NCI-H1105 treated with DMSO at 0.1 percent for 48 hours (cell line): ENCODE measurements around the gene DAB2IP.

Experiments used
- DNase-seq: peaks from one replicate; lab custom pipeline; 2025; lab: John Stamatoyannopoulos, UW

The DAB2IP gene

DNA sequence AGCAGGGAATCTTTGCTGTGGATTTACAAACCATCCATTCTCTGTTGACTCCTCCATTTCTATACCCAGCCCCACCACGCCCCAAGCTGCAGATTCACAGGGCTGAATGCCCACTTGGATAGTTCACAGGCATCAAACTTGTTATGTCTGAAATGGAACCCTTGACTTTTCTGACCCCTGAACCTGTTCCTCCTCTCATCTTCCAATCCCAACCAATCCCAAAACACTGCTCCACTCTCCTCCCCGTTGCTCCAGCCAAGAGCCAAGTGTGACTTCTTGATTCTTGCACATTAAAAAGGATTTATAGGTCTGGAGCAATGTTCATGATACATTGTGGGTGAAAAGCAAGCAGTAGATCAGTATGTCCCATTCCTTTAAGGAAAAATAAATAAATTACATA is 145.6 kb downstream of the DAB2IP start:
- DNase-seq = no peak

DNA sequence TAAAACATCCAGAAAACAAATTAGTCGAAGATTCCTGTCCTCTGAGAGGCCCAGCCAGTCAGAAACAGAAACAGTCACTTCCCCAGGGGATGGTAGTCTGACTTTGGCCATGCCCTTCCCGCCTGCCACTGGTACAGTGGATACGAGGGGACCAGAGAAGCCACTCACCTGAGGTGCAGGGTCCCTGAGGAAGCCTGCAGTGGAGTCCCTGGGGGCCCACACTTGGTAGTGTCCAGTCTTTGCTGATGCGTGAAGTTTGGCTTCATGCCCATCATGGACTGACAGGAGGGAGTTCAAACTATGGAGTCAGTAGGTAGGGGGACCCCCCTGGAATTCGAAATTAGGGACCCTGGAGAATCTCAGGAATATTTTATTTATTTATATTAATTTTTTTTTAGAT is 147.5 kb downstream of the DAB2IP start:
- DNase-seq = no peak

DNA sequence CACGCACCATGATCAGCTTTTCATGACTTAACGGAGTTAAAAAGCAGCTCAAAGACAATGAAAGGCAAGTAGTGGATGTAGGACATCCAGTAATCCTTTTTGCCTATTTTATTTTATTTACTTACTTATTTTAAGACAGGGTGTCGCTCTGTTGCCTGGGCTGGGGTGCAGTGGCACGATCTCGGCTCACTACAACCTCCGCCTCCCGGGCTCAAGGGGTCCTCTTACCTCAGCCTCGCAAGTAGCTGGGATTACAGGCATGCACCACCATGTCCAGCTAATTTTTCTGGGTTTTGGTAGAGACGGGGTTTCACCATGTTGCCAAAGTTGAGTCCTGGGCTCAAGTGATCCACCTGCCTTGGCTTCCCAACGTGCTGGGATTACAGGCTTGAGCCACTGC is 148.9 kb downstream of the DAB2IP start:
- DNase-seq = no peak

GRCh38 chr9:121801579-121801978 is 150.1 kb downstream of the DAB2IP start:
- DNase-seq = no peak

DNA sequence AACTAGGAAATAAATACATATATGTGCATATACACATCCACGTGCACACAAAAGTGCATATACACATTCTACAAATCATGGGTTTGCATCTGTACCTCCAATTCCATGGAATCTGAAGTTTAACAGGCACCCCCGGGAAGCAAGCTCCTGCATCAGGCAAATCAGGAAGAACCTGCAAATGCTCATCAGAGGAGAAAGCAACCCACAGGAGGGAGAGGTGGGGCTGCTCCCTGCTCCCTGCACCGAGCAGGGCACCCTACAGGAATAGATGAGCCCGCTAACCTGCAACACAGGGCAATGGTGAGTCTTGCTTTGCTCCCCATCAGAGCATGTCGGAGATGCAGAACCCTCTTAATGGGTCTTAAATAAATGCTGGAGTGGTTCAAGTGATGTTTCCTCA is 151.3 kb downstream of the DAB2IP start:
- no peak for DNase-seq

DNA sequence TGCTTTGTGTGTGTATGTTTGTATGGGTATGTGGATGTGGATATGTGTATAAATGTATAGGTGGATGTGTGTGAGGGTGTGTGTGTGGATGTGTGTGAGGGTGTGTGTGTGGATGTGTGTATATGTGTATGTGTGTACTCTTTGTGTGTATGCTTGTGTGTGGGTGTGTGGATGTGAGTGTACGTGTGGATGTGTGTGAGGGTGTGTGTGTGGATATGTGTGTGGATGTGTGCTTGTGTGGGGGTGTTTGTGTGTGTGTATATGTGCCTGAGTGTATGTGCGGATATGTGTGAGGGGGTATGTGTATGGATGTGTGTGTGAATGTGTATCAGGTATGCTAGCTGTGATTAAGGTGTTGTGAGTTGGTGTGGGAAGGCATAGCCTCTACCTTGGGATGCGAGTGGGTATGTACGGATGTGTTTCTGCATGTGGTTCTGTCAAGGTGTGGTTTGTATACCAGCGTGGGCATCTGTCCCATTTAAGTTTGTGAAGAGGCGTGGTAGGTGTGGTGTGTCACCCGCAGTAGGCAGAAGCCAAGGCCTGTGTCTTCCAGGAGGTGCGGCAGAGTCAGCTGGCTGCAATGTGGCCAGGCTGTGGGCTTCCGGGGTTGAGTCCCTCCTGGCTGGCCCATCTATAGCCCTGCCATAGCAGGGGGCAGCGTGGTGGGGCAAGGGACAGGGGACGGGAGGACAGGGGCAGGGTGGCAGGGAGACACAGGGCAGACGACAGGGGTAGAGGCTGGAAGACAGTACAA is 155.8 kb downstream of the DAB2IP start:
- DNase-seq = no peak

DNA sequence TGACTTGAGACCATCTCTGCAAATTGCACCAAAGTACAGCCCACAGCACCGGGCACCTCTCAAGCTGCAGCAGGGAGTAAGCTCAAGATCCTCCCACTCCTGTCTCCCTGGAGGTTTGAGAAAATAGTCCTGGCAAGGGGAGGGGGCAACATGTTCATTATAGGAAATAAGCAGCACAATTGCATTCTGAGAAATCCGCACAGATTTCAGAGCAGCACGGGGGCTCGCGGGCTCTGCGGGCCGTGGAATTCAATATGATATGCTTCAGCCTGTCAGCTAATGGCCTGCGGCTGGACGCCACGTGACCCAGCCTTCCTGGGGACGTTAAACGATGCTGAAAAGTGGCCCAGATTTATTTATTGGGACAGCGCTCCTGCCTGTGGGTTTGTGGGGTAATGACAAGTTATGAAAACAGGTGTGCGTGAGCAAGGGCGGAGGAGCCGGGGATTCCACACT is 156.4 kb downstream of the DAB2IP start:
- DNase-seq = no peak

GRCh38 chr9:121808781-121809180 is 157.3 kb downstream of the DAB2IP start:
- DNase-seq = no peak

DNA sequence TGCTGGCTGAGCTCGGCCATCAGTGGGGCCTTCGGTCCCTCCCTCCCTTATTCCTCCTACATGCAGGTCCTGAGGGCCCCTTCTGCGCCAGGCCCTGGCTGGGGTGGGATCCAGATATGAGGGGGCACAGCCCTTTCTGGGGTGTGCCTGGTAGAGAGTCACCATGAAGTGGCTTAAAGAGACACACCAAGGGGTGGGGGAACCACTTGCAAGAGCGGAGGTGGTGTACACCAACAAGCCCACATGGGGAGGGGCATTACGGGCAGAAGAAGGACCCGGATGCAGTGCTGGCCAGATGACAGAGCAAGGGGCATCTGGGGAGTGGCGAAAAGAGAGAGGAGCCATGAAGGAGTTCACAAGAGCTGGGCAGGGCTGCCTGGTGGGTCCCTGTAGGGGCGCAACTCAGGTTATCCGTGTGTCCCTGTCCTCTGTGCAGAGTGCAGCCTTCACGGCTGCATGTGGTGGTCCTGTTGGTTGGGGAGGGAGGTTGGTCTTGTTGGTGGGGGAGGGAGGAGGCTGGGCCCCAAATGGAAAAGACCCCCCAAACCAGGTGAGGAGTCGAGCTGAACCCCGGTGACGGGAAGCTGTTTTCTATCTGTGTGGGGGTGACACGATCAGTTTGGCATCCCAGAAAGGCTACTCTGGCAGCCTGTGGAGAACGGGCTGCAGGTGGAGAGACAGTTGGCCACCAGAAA is 158.1 kb downstream of the DAB2IP start:
- no peak for DNase-seq

GRCh38 chr9:121810489-121810888 is 159.1 kb downstream of the DAB2IP start:
- DNase-seq = no peak

DNA sequence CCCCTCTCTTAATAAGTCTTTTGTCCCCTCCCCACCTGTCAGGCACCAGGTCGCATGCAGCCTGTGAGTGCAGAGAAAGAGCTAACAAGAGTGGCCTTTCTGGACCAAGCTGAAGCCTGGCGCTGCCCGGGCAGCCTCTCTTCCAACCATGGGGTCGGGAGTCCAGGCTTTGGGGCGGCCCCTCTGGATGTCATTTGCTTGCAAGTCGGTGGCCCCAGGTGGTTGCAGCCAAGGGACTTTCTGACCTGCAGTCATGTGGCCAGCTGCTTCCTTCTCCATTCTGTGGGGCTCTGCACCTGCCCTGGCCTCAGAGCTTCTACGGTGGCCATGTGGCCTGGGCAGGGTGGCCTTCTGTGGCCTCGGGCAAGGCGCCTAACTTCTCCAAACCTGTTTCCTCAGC is 159.7 kb downstream of the DAB2IP start:
- DNase-seq = no peak

GRCh38 chr9:121811751-121812150 is 160.3 kb downstream of the DAB2IP start:
- no peak for DNase-seq

DNA sequence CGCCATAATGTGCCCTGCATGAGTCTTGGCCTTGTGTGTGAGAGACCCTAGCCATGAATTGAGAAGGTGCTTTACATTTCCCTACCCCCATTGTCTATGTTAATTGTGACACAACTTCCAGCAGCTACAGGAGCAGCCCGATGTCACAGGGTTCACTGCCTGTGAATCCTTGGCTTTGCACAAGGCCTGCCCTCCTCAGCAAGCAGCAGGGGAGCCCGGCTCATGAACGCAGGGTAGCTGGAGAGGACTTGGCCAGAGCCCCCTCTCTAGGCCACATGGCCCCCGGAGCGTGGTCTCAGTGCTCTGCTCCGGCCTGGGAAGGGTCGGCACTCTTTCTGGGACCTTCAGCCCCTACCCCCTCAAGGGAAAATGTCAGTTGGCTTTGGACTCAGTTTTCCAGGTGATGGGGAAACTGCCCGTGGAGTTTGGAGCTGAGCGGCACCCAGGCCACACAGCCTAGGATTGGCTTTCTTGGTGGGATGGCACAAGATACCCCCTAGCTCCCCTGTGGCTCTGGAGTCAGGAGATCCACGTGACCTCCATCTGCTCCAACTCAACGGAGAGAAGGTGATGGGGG is 160.8 kb downstream of the DAB2IP start:
- no peak for DNase-seq

GRCh38 chr9:121813519-121814210 is 162.2 kb downstream of the DAB2IP start:
- DNase-seq = no peak

GRCh38 chr9:121814594-121814993 is 163.2 kb downstream of the DAB2IP start:
- no peak for DNase-seq

GRCh38 chr9:121815084-121815483 is 163.7 kb downstream of the DAB2IP start:
- DNase-seq = no peak

DNA sequence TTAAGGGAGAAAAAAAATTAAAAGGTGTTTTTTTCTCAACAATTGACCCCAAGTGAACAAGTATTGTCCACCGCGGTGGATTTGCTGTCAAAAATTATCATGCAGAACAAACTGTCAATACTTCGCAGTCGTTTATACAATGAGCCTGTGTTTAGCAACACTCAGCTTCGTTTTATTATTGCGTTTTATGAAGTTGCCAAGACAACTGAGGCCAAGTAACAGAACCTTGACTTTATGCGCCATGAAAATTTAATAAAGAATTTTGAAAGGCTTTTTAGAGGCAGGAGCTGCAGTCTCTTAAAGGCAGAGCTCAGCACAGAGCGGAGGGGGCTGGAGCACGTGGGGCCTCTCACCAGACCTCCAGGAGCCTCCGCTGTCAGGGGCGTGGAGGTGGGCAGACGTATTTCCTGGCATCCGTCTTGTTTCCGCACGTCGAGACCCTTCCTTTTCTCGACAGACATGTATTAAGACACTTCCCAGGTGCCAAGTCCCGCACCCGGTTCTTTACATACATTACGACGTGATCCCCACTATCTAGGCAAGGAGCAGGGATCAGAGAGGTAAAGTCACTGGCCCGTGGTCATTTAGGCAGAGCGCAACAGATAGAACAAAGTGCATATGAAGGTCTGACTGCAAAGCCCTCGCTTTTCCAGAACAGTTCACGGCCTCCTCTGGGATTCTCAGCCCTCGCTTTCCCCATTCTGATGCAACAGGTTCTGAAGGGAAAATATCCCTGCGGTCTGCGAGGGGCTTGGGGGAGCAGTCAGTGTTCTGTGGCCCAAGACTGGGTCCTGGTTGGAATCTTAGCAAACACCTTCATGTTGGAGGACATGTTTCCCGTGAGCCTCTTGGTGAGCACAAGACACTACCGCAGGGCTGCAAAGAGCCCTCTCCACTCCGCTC is 164.4 kb downstream of the DAB2IP start:
- DNase-seq = no peak

DNA sequence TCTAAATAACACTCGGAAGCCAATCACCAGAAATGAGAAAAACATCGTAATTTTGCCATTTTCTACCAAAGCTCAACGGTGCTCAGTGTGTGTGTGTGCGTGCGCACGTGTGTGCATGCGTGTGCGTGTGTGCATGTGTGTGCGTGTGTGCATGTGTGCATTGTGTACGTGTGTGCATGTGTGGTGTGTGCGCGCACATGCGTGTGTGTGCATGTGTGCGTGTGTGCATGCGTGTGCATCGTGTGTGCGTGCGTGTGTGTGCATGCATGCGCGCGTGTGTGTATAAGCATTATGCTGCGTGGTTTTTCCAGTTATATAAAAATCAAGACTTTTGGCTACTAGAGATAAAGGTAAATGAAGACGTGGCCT is 165.0 kb downstream of the DAB2IP start:
- DNase-seq = no peak

- no peak for DNase-seq
These were observed 165.5 kb downstream of the DAB2IP start for GRCh38 chr9:121816845-121817450.

GRCh38 chr9:121817476-121817875 is 166.0 kb downstream of the DAB2IP start:
- no peak for DNase-seq

- no peak for DNase-seq
These were observed 166.7 kb downstream of the DAB2IP start for GRCh38 chr9:121818016-121818661.
